HepG2 (cell line): ENCODE measurements around the gene PRSS27. TPM values are rescaled to one million over a fixed set of nuclear protein-coding genes. Genes with fewer than 3 reads are reported as not detected.

Experiments
- ATAC-seq: fragments of 200-7000 bp; cut with Tn5 transposase; 3 replicates; pipeline ENCODE4 v1.9.1; 2020; ENCODE audit warnings: mild to moderate bottlenecking, moderate library complexity
- BruUV-seq: library from RNA; stranded (reverse); fragments of 400-500 nt; replicated peaks from 2 replicates; lab custom pipeline; 2021; lab: Mats Ljungman, UMichigan
- CTCF ChIA-PET: fragments of 300-600 bp; formaldehyde crosslinking; extraction: SDS; loops from one replicate; lab custom pipeline; 2021; ENCODE audit warnings: low total read pairs, inconsistent platforms, low intra/inter-chr PET ratio; lab: Yijun Ruan, JAX
- POLR2A ChIA-PET: fragments of 350-600 bp; sonication (Branson Sonifier 250); formaldehyde crosslinking; loops from one replicate; lab custom pipeline; 2020; ENCODE audit warnings: antibody characterized with exemption, inconsistent platforms; lab: Yijun Ruan, JAX
- DNase-seq: peaks from one replicate; pipeline ENCODE4 v3.0.0-alpha.2; 2015; ENCODE audit warnings: low spot score
- FAIRE-seq: peaks from 3 replicates; lab custom pipeline; 2011; peaks lifted over from hg19 to GRCh38; lab: Jason Lieb, UNC
- H2AFZ ChIP-seq: one replicate; pipeline ENCODE4 v1.6.1; 2011; ENCODE audit warnings: low read length, inconsistent platforms
- H3K27ac ChIP-seq: fragments of 300-600 bp; 3 replicates; pipeline ENCODE4 v1.8.0; 2011; ENCODE audit warnings: mixed run types, mild to moderate bottlenecking, mixed read lengths, low read length, inconsistent platforms; ENCODE audit not compliant: insufficient read depth; ENCODE audit errors: extremely low read length
- H3K27me3 ChIP-seq, 2 experiments: fragments of 200-600 bp in 1 of 2; 2 replicates in 1 of 2; 3 replicates in 1 of 2; pipeline versions ENCODE4 v1.6.0 to v1.8.0; 2011; ENCODE audit warnings: low read length in 2 of 2, mild to moderate bottlenecking in 2 of 2, moderate library complexity in 2 of 2, inconsistent platforms in 1 of 2; ENCODE audit not compliant: insufficient read depth in 2 of 2, control insufficient read depth in 1 of 2
- H3K36me3 ChIP-seq, 2 experiments: fragments of 200-600 bp in 1 of 2; replicated peaks in 1 of 2; 2 replicates in 1 of 2; 3 replicates in 1 of 2; pipeline versions ENCODE4 v1.5.1 to v1.8.0; 2011; ENCODE audit warnings: low read length in 2 of 2, inconsistent platforms in 1 of 2; ENCODE audit not compliant: insufficient read depth in 2 of 2, control insufficient read depth in 1 of 2
- H3K4me1 ChIP-seq: 2 replicates; pipeline ENCODE4 v1.5.1; 2012; ENCODE audit warnings: low read length, inconsistent platforms; ENCODE audit not compliant: insufficient read depth
- H3K4me2 ChIP-seq: 2 replicates; pipeline ENCODE4 v1.6.0; 2011; ENCODE audit warnings: low read depth, low read length, inconsistent platforms
- H3K4me3 ChIP-seq, 3 experiments: fragments of 200-600 bp in 1 of 3; sonication (generic), shearing (Covaris generic) in 1 of 3; replicated peaks in 1 of 3; 2 replicates each; pipeline ENCODE4 v1.5.1; 2011 to 2016; ENCODE audit warnings: low read length in 3 of 3, inconsistent platforms in 2 of 3, low read depth in 2 of 3, mild to moderate bottlenecking in 2 of 3, control low read depth in 1 of 3, mixed read lengths in 1 of 3; ENCODE audit not compliant: insufficient read depth in 1 of 3
- H3K79me2 ChIP-seq: one replicate; pipeline ENCODE4 v1.6.1; 2011; ENCODE audit warnings: low read length, inconsistent platforms; ENCODE audit not compliant: insufficient read depth
- H3K9ac ChIP-seq: 2 replicates; pipeline ENCODE4 v1.6.0; 2011; ENCODE audit warnings: mild to moderate bottlenecking, low read depth, low read length, inconsistent platforms; ENCODE audit not compliant: insufficient read depth
- H3K9me3 ChIP-seq: 2 replicates; pipeline ENCODE4 v1.5.1; 2012; ENCODE audit warnings: mild to moderate bottlenecking, low read length
- H4K20me1 ChIP-seq: 2 replicates; pipeline ENCODE4 v1.6.0; 2011; ENCODE audit warnings: inconsistent platforms, mild to moderate bottlenecking, low read length, moderate library complexity; ENCODE audit not compliant: insufficient read depth
- GATAD1 ChIP-seq: IDR thresholded peaks from 2 replicates; pipeline ENCODE4 v1.6.1; 2016; ENCODE audit warnings: missing genetic modification reagents, missing compliant biosample characterization
- POGZ ChIP-seq: sonication (generic); formaldehyde crosslinking; IDR thresholded peaks from 2 replicates; pipeline ENCODE4 v1.4.0; 2020; ENCODE audit warnings: mild to moderate bottlenecking, missing genetic modification reagents
- SNAPC2 ChIP-seq: sonication (generic); formaldehyde crosslinking; IDR thresholded peaks from 2 replicates; pipeline ENCODE4 v1.8.1; 2022; ENCODE audit warnings: mild to moderate bottlenecking, missing genetic modification reagents
- ZNF121 ChIP-seq: sonication (generic); formaldehyde crosslinking; IDR thresholded peaks from 2 replicates; pipeline ENCODE4 v1.5.0; 2020; ENCODE audit warnings: mild to moderate bottlenecking, missing genetic modification reagents
- ZNF17 ChIP-seq: sonication (generic); formaldehyde crosslinking; IDR thresholded peaks from 2 replicates; pipeline ENCODE4 v1.5.0; 2020; ENCODE audit warnings: mild to moderate bottlenecking, missing genetic modification reagents
- ZNF567 ChIP-seq: sonication (generic); formaldehyde crosslinking; IDR thresholded peaks from 2 replicates; pipeline ENCODE4 v1.8.1; 2023; ENCODE audit warnings: mild to moderate bottlenecking, missing genetic modification reagents, borderline replicate concordance
- ZSCAN22 ChIP-seq: sonication (generic); formaldehyde crosslinking; IDR thresholded peaks from 2 replicates; pipeline ENCODE4 v1.4.0; 2020; ENCODE audit warnings: mild to moderate bottlenecking, missing genetic modification reagents
- WGBS: methylation state at CpG from one replicate; pipeline ENCODE4 v1.1.6; 2017; ENCODE audit warnings: low lambda C conversion rate; 5-methylcytosine and 5-hydroxymethylcytosine counted together
- in situ Hi-C: cut with HindIII; loops from 2 replicates; pipeline ENCODE4 v1.10.0; 2017; ENCODE audit warnings: low pct_unique_long_range_greater_than_20kb; ENCODE audit not compliant: extremely low pct_ligation_motif_present
- intact Hi-C: fragments of 100-400 bp; cut with micrococcal nuclease; formaldehyde crosslinking; loops from one replicate; pipeline ENCODE4 v1.10.0; 2022; ENCODE audit not compliant: unreplicated experiment
- polyA plus RNA-seq, 8 experiments: library from polyadenylated mRNA; depleted of rRNA in 3 of 8; stranded (reverse) in 7 of 8; unstranded in 1 of 8; fragments of >200 nt; fragmentation: Illumina TruSeq in 4 of 8; extraction: Trizol in 4 of 8; gene quantifications; 2 replicates each; pipeline versions ENCODE4 v1.2.1 to v1.2.3, GENCODE V29; 2011 to 2016; ENCODE audit warnings: low read depth in 4 of 8, missing spikeins in 1 of 8, mixed read lengths in 1 of 8; ENCODE audit not compliant: insufficient read depth in 1 of 8
- total RNA-seq, 5 experiments: library from RNA; depleted of rRNA; stranded (reverse); fragments of >200 nt; fragmentation: Illumina TruSeq; extraction: Trizol; gene quantifications; 2 replicates each; pipeline ENCODE4 v1.2.3, GENCODE V29; 2016; ENCODE audit warnings: low read depth in 1 of 5
- TF ChIP-seq, protein P1 (sequence below): sonication (generic); formaldehyde crosslinking; conservative IDR thresholded peaks from 2 replicates; pipeline ENCODE4 v1.4.0; 2020; ENCODE audit warnings: mild to moderate bottlenecking, missing genetic modification reagents, moderate library complexity
- TF ChIP-seq, protein P2 (sequence below): sonication (generic); formaldehyde crosslinking; IDR thresholded peaks from 2 replicates; pipeline ENCODE4 v1.4.0; 2020; ENCODE audit warnings: mild to moderate bottlenecking, missing genetic modification reagents
- TF ChIP-seq, protein P3 (sequence below): sonication (generic); formaldehyde crosslinking; conservative IDR thresholded peaks from 2 replicates; pipeline ENCODE4 v1.8.0; 2022; ENCODE audit warnings: missing genetic modification reagents

The PRSS27 gene
- total and polyA plus RNA-seq, 2 of the 13 experiments (the other 11 are each of a cell fraction or from before 2014, with no cell fraction given), result 0.20 to 0.73 TPM

DNA sequence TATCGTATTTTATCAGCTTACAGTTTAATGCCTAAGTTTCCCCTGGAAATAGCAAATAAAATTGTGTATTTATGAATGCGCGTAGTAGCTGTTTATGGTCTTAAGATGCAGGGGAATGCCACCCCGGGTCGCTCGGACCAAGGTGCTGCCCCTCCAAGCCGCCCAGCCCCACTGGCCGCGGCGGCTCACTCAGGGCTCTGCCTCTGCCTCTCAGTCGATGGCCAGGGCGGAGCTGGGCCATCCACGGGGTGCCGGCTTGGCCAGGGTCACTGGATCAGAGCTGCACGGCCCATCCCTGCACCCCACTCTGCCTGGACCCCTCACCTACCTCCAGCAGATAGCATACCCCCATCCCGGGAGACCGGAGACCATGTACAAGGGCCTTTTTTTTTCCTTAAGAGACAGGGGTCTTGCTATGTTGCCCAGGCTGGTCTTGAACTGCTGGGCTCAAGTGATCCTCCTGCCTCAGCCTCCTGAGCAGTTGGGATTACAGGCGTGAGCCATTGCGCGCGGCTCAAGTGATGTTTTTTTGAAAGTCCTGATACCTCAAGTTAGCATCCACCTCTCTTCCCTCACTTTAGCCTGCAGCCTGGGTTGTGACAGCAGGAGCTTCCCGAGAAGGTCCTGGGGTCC, 11.0 kb downstream of the PRSS27 start:
- no peaks in the 10 kb centered on the region for H3K4me1 ChIP-seq
- TF ChIP-seq ZSCAN22 (CRISPR knock-in tag), result no peak
- TF ChIP-seq ZNF121, result peak; percentile 67; the same call in 1 of the 2 replicates
- DNase-seq (no peak), FAIRE-seq (no peak), ATAC-seq (no peak)
- H3K4me2 ChIP-seq, result no peak overlapping the region
- ChIA-PET POLR2A (interaction anchor here (1.5 kb wide), 1 partner anchor 27 kb away, joined by 3 read pairs; the partner anchor contains the start of gene KCTD5), CTCF (no interaction called here)
- H3K9ac ChIP-seq, result no peak overlapping the region
- no peak overlapping the region for H3K4me3 ChIP-seq
- no peak overlapping the region for H2AFZ ChIP-seq
- H3K79me2 ChIP-seq, result no peaks in the 10 kb centered on the region
- peaks cover 2 to 16% of the 10 kb centered on the region in 2 experiments; a peak in 3 of 5 replicates for H3K27me3 ChIP-seq
- in situ Hi-C loops, result no loop called here
- no peak overlapping the region for H3K27ac ChIP-seq
- WGBS, result 93% methylated on average over 19 of the region's 22 CpGs
- no peaks in the 10 kb centered on the region for H4K20me1 ChIP-seq
- H3K9me3 ChIP-seq, result no peaks in the 10 kb centered on the region
- intact Hi-C loops, result no loop called here
- no TSS peak for BruUV-seq
- peaks cover 14 to 21% of the 10 kb centered on the region in 2 experiments; a peak in 3 of 5 replicates for H3K36me3 ChIP-seq

DNA sequence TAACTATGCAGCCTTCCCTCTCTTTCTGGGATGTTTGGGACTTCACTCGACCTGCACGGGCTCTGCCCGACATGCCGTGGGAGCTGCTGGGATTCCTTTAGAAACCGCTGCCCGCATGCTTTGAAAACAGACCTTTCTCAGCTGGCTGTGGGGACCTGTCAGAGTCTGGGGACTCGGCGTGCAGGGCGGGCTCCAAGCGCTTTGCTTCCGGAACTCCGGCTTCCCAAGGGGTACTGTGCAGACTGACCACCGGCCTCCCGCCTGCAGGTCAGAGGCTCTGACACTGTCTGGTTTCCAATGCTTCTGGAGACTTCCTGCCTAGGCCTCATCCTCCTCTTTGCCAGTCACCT, 11.8 kb downstream of the PRSS27 start:
- TSS peak; percentile 51 for BruUV-seq
- ChIA-PET CTCF (no interaction called here), POLR2A (interaction anchor here (1.5 kb wide), 1 partner anchor 26 kb away, joined by 3 read pairs; the partner anchor contains the start of gene KCTD5)
- no peak overlapping the region for H3K4me2 ChIP-seq
- no peak overlapping the region for H2AFZ ChIP-seq
- no peak overlapping the region for H3K27ac ChIP-seq
- peaks cover 16 to 21% of the 10 kb centered on the region in 2 experiments; a peak in 3 of 5 replicates for H3K36me3 ChIP-seq
- H3K79me2 ChIP-seq, result no peaks in the 10 kb centered on the region
- DNase-seq (no peak), FAIRE-seq (no peak), ATAC-seq (no peak)
- in situ Hi-C loops (no loop called here), intact Hi-C loops (no loop called here)
- 93% methylated on average over 14 of the region's 14 CpGs for WGBS
- H3K9me3 ChIP-seq, result no peaks in the 10 kb centered on the region
- peaks cover 0 to 8% of the 10 kb centered on the region in 2 experiments; a peak in 2 of 5 replicates for H3K27me3 ChIP-seq
- H4K20me1 ChIP-seq, result no peaks in the 10 kb centered on the region
- no peak overlapping the region for H3K9ac ChIP-seq
- H3K4me1 ChIP-seq, result no peaks in the 10 kb centered on the region
- H3K4me3 ChIP-seq, result no peak overlapping the region
- TF ChIP-seq, protein P1, sequence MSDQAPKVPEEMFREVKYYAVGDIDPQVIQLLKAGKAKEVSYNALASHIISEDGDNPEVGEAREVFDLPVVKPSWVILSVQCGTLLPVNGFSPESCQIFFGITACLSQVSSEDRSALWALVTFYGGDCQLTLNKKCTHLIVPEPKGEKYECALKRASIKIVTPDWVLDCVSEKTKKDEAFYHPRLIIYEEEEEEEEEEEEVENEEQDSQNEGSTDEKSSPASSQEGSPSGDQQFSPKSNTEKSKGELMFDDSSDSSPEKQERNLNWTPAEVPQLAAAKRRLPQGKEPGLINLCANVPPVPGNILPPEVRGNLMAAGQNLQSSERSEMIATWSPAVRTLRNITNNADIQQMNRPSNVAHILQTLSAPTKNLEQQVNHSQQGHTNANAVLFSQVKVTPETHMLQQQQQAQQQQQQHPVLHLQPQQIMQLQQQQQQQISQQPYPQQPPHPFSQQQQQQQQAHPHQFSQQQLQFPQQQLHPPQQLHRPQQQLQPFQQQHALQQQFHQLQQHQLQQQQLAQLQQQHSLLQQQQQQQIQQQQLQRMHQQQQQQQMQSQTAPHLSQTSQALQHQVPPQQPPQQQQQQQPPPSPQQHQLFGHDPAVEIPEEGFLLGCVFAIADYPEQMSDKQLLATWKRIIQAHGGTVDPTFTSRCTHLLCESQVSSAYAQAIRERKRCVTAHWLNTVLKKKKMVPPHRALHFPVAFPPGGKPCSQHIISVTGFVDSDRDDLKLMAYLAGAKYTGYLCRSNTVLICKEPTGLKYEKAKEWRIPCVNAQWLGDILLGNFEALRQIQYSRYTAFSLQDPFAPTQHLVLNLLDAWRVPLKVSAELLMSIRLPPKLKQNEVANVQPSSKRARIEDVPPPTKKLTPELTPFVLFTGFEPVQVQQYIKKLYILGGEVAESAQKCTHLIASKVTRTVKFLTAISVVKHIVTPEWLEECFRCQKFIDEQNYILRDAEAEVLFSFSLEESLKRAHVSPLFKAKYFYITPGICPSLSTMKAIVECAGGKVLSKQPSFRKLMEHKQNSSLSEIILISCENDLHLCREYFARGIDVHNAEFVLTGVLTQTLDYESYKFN, result no peak
- TF ChIP-seq SNAPC2 (CRISPR knock-in tag), result no peak
- no peak for TF ChIP-seq ZNF567 (CRISPR knock-in tag)
- TF ChIP-seq, protein P2, sequence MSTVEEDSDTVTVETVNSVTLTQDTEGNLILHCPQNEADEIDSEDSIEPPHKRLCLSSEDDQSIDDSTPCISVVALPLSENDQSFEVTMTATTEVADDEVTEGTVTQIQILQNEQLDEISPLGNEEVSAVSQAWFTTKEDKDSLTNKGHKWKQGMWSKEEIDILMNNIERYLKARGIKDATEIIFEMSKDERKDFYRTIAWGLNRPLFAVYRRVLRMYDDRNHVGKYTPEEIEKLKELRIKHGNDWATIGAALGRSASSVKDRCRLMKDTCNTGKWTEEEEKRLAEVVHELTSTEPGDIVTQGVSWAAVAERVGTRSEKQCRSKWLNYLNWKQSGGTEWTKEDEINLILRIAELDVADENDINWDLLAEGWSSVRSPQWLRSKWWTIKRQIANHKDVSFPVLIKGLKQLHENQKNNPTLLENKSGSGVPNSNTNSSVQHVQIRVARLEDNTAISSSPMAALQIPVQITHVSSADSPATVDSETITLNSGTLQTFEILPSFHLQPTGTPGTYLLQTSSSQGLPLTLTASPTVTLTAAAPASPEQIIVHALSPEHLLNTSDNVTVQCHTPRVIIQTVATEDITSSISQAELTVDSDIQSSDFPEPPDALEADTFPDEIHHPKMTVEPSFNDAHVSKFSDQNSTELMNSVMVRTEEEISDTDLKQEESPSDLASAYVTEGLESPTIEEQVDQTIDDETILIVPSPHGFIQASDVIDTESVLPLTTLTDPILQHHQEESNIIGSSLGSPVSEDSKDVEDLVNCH, result no peak
- TF ChIP-seq GATAD1 (CRISPR knock-in tag), result no peak
- TF ChIP-seq, protein P3, sequence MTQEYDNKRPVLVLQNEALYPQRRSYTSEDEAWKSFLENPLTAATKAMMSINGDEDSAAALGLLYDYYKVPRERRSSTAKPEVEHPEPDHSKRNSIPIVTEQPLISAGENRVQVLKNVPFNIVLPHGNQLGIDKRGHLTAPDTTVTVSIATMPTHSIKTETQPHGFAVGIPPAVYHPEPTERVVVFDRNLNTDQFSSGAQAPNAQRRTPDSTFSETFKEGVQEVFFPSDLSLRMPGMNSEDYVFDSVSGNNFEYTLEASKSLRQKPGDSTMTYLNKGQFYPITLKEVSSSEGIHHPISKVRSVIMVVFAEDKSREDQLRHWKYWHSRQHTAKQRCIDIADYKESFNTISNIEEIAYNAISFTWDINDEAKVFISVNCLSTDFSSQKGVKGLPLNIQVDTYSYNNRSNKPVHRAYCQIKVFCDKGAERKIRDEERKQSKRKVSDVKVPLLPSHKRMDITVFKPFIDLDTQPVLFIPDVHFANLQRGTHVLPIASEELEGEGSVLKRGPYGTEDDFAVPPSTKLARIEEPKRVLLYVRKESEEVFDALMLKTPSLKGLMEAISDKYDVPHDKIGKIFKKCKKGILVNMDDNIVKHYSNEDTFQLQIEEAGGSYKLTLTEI (CRISPR knock-in tag), result no peak
- TF ChIP-seq ZNF17 (CRISPR knock-in tag), result no peak
- no peak for TF ChIP-seq POGZ (CRISPR knock-in tag)
